HCT116 (cell line): ENCODE data around the gene CD248. TPM values are rescaled to one million over a fixed set of nuclear protein-coding genes. Genes with fewer than 3 reads are reported as not detected.
A peak's percentile ranks its signal among the peaks of the same experiment; 100 is the strongest.

Experiments
- ATAC-seq: fragments of 200-7000 bp; cut with Tn5 transposase; 2 replicates; pipeline ENCODE4 v1.9.1; 2020; ENCODE audit warnings: mild to moderate bottlenecking, moderate library complexity
- BruUV-seq: library from RNA; stranded (reverse); fragments of 400-500 nt; replicated peaks from 2 replicates; lab custom pipeline; 2021; lab: Mats Ljungman, UMichigan
- CTCF ChIA-PET: fragments of 300-600 bp; sonication (Branson Sonifier 250); formaldehyde crosslinking; loops from one replicate; lab custom pipeline; 2021; ENCODE audit warnings: antibody characterized with exemption; lab: Charles Lee
- POLR2A ChIA-PET: fragments of 300-600, 350-600 bp; sonication (Branson Sonifier 250); formaldehyde crosslinking; loops from one replicate; lab custom pipeline; 2021; ENCODE audit warnings: antibody characterized with exemption; lab: Charles Lee
- RAD21 ChIA-PET, 2 experiments: fragments of 300-600 bp; sonication (Branson Sonifier 250); formaldehyde crosslinking; loops; one replicate each; lab custom pipeline; 2023; ENCODE audit warnings: low total read pairs in 2 of 2; ENCODE audit not compliant: uncharacterized antibody in 2 of 2, unreplicated experiment in 2 of 2, low non-redundant PET in 1 of 2; lab: Charles Lee
- DNase-seq: peaks from one replicate; pipeline ENCODE4 v3.0.0-alpha.2; 2010; ENCODE audit warnings: low read depth, low spot score
- H2AFZ ChIP-seq: fragments of 200-600 bp; shearing (Covaris generic), sonication (generic); 2 replicates; pipeline ENCODE4 v1.6.1; 2017; ENCODE audit warnings: low read depth, mixed run types, mixed read lengths, antibody characterized with exemption, low read length; ENCODE audit not compliant: poor library complexity, severe bottlenecking
- H3K27ac ChIP-seq: 2 replicates; pipeline ENCODE4 v1.5.1; 2012; ENCODE audit warnings: low read depth, low read length
- H3K27me3 ChIP-seq: fragments of 200-600 bp; sonication (generic); 2 replicates; pipeline ENCODE4 v1.6.1; 2016; ENCODE audit warnings: mixed run types, low read length, mixed read lengths; ENCODE audit not compliant: insufficient read depth
- H3K36me3 ChIP-seq, 2 experiments: fragments of 200-500 bp in 1 of 2; fragments of 200-600 bp in 1 of 2; sonication (Bioruptor generic) in 1 of 2; sonication (generic) in 1 of 2; 2 replicates each; pipeline versions ENCODE4 v1.5.1 to v1.6.1; 2014 to 2016; ENCODE audit warnings: low read length in 2 of 2, inconsistent platforms in 1 of 2, mixed read lengths in 1 of 2, mixed run types in 1 of 2; ENCODE audit not compliant: insufficient read depth in 2 of 2, control insufficient read depth in 1 of 2
- H3K4me1 ChIP-seq, 2 experiments: fragments of 200-600 bp in 1 of 2; sonication (generic) in 1 of 2; 2 replicates each; pipeline versions ENCODE4 v1.5.1 to v1.6.1; 2012 to 2017; ENCODE audit warnings: low read length in 2 of 2, inconsistent platforms in 1 of 2, mild to moderate bottlenecking in 1 of 2, mixed read lengths in 1 of 2, mixed run types in 1 of 2, moderate library complexity in 1 of 2; ENCODE audit not compliant: insufficient read depth in 2 of 2, control insufficient read depth in 1 of 2
- H3K4me2 ChIP-seq: fragments of 200-600 bp; sonication (generic); 2 replicates; pipeline ENCODE4 v1.6.1; 2017; ENCODE audit warnings: mixed run types, low read length, mixed read lengths
- H3K4me3 ChIP-seq, 2 experiments: fragments of 200-600 bp in 1 of 2; sonication (generic) in 1 of 2; replicated peaks in 1 of 2; 2 replicates each; pipeline ENCODE4 v1.5.1; 2011 to 2016; ENCODE audit warnings: low read length in 2 of 2, control low read depth in 1 of 2, low read depth in 1 of 2, mild to moderate bottlenecking in 1 of 2, mixed read lengths in 1 of 2, mixed run types in 1 of 2
- H3K79me2 ChIP-seq: fragments of 200-600 bp; sonication (generic); 2 replicates; pipeline ENCODE4 v1.6.1; 2017; ENCODE audit warnings: mild to moderate bottlenecking, mixed run types, low read length, moderate library complexity, mixed read lengths; ENCODE audit not compliant: insufficient read depth
- H3K9ac ChIP-seq: fragments of 200-600 bp; sonication (generic); 2 replicates; pipeline ENCODE4 v1.6.1; 2016; ENCODE audit warnings: low read length, mixed read lengths
- H3K9me2 ChIP-seq: fragments of 200-600 bp; sonication (generic), shearing (Covaris generic); 2 replicates; pipeline ENCODE4 v1.6.1; 2017; ENCODE audit warnings: mixed run types, mild to moderate bottlenecking, moderate library complexity; ENCODE audit not compliant: insufficient read depth
- H3K9me3 ChIP-seq, 2 experiments: fragments of 200-500 bp in 1 of 2; fragments of 200-600 bp in 1 of 2; sonication (Bioruptor generic) in 1 of 2; sonication (generic) in 1 of 2; 2 replicates each; pipeline ENCODE4 v1.6.1; 2014 to 2017; ENCODE audit warnings: low read length in 2 of 2, mixed read lengths in 2 of 2, inconsistent platforms in 1 of 2, low read depth in 1 of 2, mild to moderate bottlenecking in 1 of 2, mixed run types in 1 of 2, moderate library complexity in 1 of 2; ENCODE audit not compliant: control insufficient read depth in 1 of 2, insufficient read depth in 1 of 2
- H4K20me1 ChIP-seq: fragments of 200-600 bp; sonication (generic), shearing (Covaris generic); 2 replicates; pipeline ENCODE4 v1.6.1; 2017; ENCODE audit warnings: mixed run types, mild to moderate bottlenecking, moderate library complexity; ENCODE audit not compliant: insufficient read depth
- CEBPB ChIP-seq: IDR thresholded peaks from 2 replicates; pipeline ENCODE4 v1.6.1; 2012; ENCODE audit warnings: low read depth
- ELF1 ChIP-seq: IDR thresholded peaks from 2 replicates; pipeline ENCODE4 v1.6.1; 2012; ENCODE audit warnings: low read depth, borderline replicate concordance
- EZH2phosphoT487 ChIP-seq: fragments of 200-600 bp; IDR thresholded peaks from 2 replicates; pipeline ENCODE4 v1.6.1; 2018; ENCODE audit warnings: antibody characterized with exemption, borderline replicate concordance
- FOSL1 ChIP-seq: IDR thresholded peaks from 2 replicates; pipeline ENCODE4 v1.6.1; 2012; ENCODE audit warnings: low read depth
- JUND ChIP-seq: IDR thresholded peaks from 2 replicates; pipeline ENCODE4 v1.6.1; 2012
- POLR2AphosphoS5 ChIP-seq: IDR thresholded peaks from 2 replicates; pipeline ENCODE4 v1.6.1; 2011; ENCODE audit warnings: mild to moderate bottlenecking, low read depth, low read length, moderate library complexity
- SIN3A ChIP-seq: IDR thresholded peaks from 2 replicates; pipeline ENCODE4 v1.6.1; 2012; ENCODE audit warnings: low read depth
- SRF ChIP-seq: IDR thresholded peaks from 2 replicates; pipeline ENCODE4 v1.6.1; 2012; ENCODE audit warnings: low read depth
- TCF7L2 ChIP-seq: IDR thresholded peaks from 2 replicates; pipeline ENCODE4 v1.7.0; 2011; ENCODE audit warnings: borderline replicate concordance, inconsistent platforms; ENCODE audit not compliant: insufficient read depth, insufficient read length; ENCODE audit errors: extremely low read depth
- ZFX ChIP-seq: fragments of 450-650 bp; IDR thresholded peaks from 2 replicates; pipeline ENCODE4 v1.6.1; 2017
- intact Hi-C: fragments of 100-400 bp; cut with micrococcal nuclease; formaldehyde crosslinking; loops from 2 replicates; pipeline ENCODE4 v1.10.0; 2022
- total RNA-seq: library from RNA; stranded (reverse); gene quantifications from one replicate; pipeline ENCODE4 v1.2.1, GENCODE V29; 2021; ENCODE audit not compliant: unreplicated experiment
- TF ChIP-seq, protein P1 (sequence below): IDR thresholded peaks from 2 replicates; pipeline ENCODE4 v1.6.1; 2012
- TF ChIP-seq, protein P2 (sequence below): IDR thresholded peaks from 2 replicates; pipeline ENCODE4 v1.6.1; 2012; ENCODE audit warnings: low read depth
- TF ChIP-seq, protein P3 (sequence below): IDR thresholded peaks from 2 replicates; pipeline ENCODE4 v1.6.1; 2011; ENCODE audit warnings: mild to moderate bottlenecking, low read length, moderate library complexity; ENCODE audit not compliant: insufficient replicate concordance; ENCODE audit errors: extremely low read depth

The CD248 gene
- total RNA-seq, 1 experiment from 2014 or later: 0.32 TPM

DNA sequence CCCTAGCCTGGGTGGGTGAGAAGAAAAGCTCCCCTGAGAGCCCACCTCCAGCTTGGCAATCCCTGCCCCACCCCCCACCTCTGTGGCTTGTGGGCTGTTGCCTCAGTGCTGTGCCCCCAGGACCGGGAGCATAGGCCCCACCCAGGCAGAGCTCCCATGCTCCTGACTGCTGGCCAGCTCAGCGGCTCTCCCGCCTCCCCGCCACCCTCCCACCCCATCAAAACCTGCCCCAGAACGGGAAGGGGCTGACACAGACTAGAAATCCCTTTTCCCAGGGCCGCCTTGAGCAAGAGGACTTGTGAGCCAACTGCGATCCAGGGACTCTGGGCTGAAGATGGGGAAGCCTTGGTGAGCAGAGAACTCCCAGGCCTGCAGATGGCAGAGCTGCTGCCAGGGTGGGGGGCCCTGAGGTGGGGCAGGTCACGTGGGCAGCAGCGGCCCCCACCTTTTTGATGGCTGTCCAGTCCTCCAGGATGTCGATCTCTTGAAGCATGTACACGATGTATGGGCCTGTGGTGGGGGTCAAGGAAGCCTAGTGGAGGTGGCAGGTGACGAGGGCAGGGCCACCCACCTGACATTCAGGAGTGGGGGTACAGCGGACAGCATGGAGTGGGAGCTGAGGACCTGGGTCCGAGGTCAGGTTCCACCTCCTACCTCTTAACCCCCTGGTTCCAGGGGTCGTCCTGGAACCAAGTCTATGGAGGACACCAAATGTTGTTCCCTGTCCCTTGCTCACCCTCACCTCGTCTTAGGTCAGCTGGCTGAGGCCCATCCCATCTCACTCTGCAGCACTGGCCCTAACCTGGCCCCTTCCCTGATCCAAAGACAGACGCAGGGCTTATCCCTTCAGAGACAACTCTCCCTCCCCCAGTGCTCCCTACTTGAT is 21.7 kb upstream of the CD248 start:
- Histone ChIP-seq H3K4me1 (peaks cover 16 to 40% of the 10 kb centered on the region in 2 experiments), H3K4me2 (no peak overlapping the region), H2AFZ (no peak overlapping the region), H3K9me2 (no peaks in the 10 kb centered on the region), H4K20me1 (no peaks in the 10 kb centered on the region), H3K9ac (no peak overlapping the region), H3K9me3 (no peaks in the 10 kb centered on the region), H3K27ac (peak overlapping the region; percentile 89; the same call in 1 of the 2 replicates), H3K79me2 (peaks cover 26% of the 10 kb centered on the region), H3K4me3 (no peak overlapping the region), H3K27me3 (no peaks in the 10 kb centered on the region), H3K36me3 (peaks cover 11 to 14% of the 10 kb centered on the region in 2 experiments; a peak in 3 of 4 replicates)
- ChIA-PET POLR2A (interaction anchor here (0.7 kb wide), 1 partner anchor 77 kb away, joined by 3 read pairs; no protein-coding TSS in a partner anchor), CTCF (interaction anchor here (0.7 to 2.3 kb wide), 2 partner anchors 26 to 50 kb away, joined by 3 to 11 read pairs; no protein-coding TSS in a partner anchor), RAD21 (no interaction called here)
- intact Hi-C loops: no loop called here
- no TSS peak for BruUV-seq
- DNase-seq (no peak), ATAC-seq (no peak)
- no peak for TF ChIP-seq SIN3A
- no peak for TF ChIP-seq JUND
- TF ChIP-seq FOSL1: no peak
- TF ChIP-seq POLR2AphosphoS5: no peak
- TF ChIP-seq, protein P1, sequence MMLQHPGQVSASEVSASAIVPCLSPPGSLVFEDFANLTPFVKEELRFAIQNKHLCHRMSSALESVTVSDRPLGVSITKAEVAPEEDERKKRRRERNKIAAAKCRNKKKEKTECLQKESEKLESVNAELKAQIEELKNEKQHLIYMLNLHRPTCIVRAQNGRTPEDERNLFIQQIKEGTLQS: no peak
- TF ChIP-seq, protein P2, sequence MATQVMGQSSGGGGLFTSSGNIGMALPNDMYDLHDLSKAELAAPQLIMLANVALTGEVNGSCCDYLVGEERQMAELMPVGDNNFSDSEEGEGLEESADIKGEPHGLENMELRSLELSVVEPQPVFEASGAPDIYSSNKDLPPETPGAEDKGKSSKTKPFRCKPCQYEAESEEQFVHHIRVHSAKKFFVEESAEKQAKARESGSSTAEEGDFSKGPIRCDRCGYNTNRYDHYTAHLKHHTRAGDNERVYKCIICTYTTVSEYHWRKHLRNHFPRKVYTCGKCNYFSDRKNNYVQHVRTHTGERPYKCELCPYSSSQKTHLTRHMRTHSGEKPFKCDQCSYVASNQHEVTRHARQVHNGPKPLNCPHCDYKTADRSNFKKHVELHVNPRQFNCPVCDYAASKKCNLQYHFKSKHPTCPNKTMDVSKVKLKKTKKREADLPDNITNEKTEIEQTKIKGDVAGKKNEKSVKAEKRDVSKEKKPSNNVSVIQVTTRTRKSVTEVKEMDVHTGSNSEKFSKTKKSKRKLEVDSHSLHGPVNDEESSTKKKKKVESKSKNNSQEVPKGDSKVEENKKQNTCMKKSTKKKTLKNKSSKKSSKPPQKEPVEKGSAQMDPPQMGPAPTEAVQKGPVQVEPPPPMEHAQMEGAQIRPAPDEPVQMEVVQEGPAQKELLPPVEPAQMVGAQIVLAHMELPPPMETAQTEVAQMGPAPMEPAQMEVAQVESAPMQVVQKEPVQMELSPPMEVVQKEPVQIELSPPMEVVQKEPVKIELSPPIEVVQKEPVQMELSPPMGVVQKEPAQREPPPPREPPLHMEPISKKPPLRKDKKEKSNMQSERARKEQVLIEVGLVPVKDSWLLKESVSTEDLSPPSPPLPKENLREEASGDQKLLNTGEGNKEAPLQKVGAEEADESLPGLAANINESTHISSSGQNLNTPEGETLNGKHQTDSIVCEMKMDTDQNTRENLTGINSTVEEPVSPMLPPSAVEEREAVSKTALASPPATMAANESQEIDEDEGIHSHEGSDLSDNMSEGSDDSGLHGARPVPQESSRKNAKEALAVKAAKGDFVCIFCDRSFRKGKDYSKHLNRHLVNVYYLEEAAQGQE: no peak
- TF ChIP-seq SRF: no peak
- no peak for TF ChIP-seq CEBPB
- TF ChIP-seq TCF7L2: no peak
- no peak for TF ChIP-seq ZFX
- no peak for TF ChIP-seq ELF1
- TF ChIP-seq, protein P3, sequence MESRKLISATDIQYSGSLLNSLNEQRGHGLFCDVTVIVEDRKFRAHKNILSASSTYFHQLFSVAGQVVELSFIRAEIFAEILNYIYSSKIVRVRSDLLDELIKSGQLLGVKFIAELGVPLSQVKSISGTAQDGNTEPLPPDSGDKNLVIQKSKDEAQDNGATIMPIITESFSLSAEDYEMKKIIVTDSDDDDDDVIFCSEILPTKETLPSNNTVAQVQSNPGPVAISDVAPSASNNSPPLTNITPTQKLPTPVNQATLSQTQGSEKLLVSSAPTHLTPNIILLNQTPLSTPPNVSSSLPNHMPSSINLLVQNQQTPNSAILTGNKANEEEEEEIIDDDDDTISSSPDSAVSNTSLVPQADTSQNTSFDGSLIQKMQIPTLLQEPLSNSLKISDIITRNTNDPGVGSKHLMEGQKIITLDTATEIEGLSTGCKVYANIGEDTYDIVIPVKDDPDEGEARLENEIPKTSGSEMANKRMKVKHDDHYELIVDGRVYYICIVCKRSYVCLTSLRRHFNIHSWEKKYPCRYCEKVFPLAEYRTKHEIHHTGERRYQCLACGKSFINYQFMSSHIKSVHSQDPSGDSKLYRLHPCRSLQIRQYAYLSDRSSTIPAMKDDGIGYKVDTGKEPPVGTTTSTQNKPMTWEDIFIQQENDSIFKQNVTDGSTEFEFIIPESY: no peak
- TF ChIP-seq EZH2phosphoT487: no peak
